Inferior parietal cortex (tissue), 1 donor: ENCODE measurements around the gene AKNA.

ENCODE experiments used
- DNase-seq: peaks from one replicate; pipeline ENCODE4 v3.0.0-alpha.2; 2016; ENCODE audit errors: extremely low spot score

AKNA gene

GRCh38 chr9:114396558-114397218 lies 8.9 kb upstream of the AKNA start:
- DNase-seq = no peak

GRCh38 chr9:114395768-114396167 lies 8.0 kb upstream of the AKNA start:
- DNase-seq = no peak

- DNase-seq = no peak
Observed at GRCh38 chr9:114395334-114395617, 7.5 kb upstream of the AKNA start.

GRCh38 chr9:114394523-114395333 lies 6.9 kb upstream of the AKNA start:
- DNase-seq = no peak

- DNase-seq = no peak
Observed at GRCh38 chr9:114392749-114393112, 4.9 kb upstream of the AKNA start.

GRCh38 chr9:114390952-114391351 lies 3.2 kb upstream of the AKNA start:
- no peak for DNase-seq

- DNase-seq = no peak
Observed at GRCh38 chr9:114389612-114390368, 2.0 kb upstream of the AKNA start.

- no peak for DNase-seq
Observed at GRCh38 chr9:114388764-114389375, 1.1 kb upstream of the AKNA start.

- DNase-seq = no peak
Observed at GRCh38 chr9:114388357-114388682, 538 bp upstream of the AKNA start.

GRCh38 chr9:114386886-114387679 lies 699 bp downstream of the AKNA start:
- no peak for DNase-seq

GRCh38 chr9:114386361-114386885 lies 1.4 kb downstream of the AKNA start:
- DNase-seq = no peak

- peak; percentile 57 for DNase-seq
Observed at GRCh38 chr9:114385397-114386181, 2.2 kb downstream of the AKNA start.

GRCh38 chr9:114384836-114385396 lies 2.9 kb downstream of the AKNA start:
- no peak for DNase-seq

GRCh38 chr9:114384341-114384740 lies 3.4 kb downstream of the AKNA start:
- DNase-seq = no peak

- DNase-seq = no peak
Observed at GRCh38 chr9:114383521-114384231, 4.1 kb downstream of the AKNA start.

- no peak for DNase-seq
Observed at GRCh38 chr9:114382699-114383520, 4.9 kb downstream of the AKNA start.

- DNase-seq = no peak
Observed at GRCh38 chr9:114378883-114379282, 8.9 kb downstream of the AKNA start.

GRCh38 chr9:114378016-114378415 lies 9.8 kb downstream of the AKNA start:
- DNase-seq = no peak
